Kidney (tissue), 14 donors: ENCODE measurements around the gene GJD2. TPM values are rescaled to one million over a fixed set of nuclear protein-coding genes. Genes with fewer than 3 reads are reported as not detected.

ENCODE experiments used
- DNase-seq, 5 donors: peaks; one replicate each; pipeline ENCODE4 v3.0.0-alpha.2; 2013 to 2020
- FAIRE-seq: peaks from 2 replicates; lab custom pipeline; 2012; peaks lifted over from hg19 to GRCh38; lab: Jason Lieb, UNC
- H3K27ac ChIP-seq, 2 donors: one replicate each; pipeline ENCODE4 v1.7.0; 2013; ENCODE audit warnings: low read depth in 2 of 2, low read length in 2 of 2, inconsistent platforms in 1 of 2
- H3K27me3 ChIP-seq: one replicate; pipeline ENCODE4 v1.7.1; 2013; ENCODE audit warnings: low read length, inconsistent platforms; ENCODE audit not compliant: control insufficient read depth, insufficient read depth
- H3K36me3 ChIP-seq, 3 donors: one replicate each; pipeline versions ENCODE4 v1.7.0 to v1.7.1; 2013; ENCODE audit warnings: low read length in 3 of 3, control low read depth in 1 of 3, inconsistent platforms in 1 of 3; ENCODE audit not compliant: insufficient read depth in 3 of 3, control insufficient read depth in 2 of 3
- H3K4me1 ChIP-seq, 3 donors: one replicate each; pipeline versions ENCODE4 v1.7.0 to v1.7.1; 2013; ENCODE audit warnings: low read length in 3 of 3, inconsistent platforms in 1 of 3, low read depth in 1 of 3; ENCODE audit not compliant: control insufficient read depth in 2 of 3, insufficient read depth in 2 of 3
- H3K4me3 ChIP-seq, 3 donors: one replicate each; pipeline versions ENCODE4 v1.7.0 to v1.8.1; 2013; ENCODE audit warnings: low read length in 3 of 3, control low read depth in 1 of 3, inconsistent platforms in 1 of 3
- H3K9ac ChIP-seq, 3 donors: one replicate each; pipeline versions ENCODE4 v1.7.0 to v1.7.1; 2013; ENCODE audit warnings: low read length in 3 of 3, control low read depth in 1 of 3, inconsistent platforms in 1 of 3
- H3K9me3 ChIP-seq, 3 donors: one replicate each; pipeline versions ENCODE4 v1.7.0 to v1.7.1; 2013; ENCODE audit warnings: low read length in 3 of 3, control low read depth in 1 of 3, inconsistent platforms in 1 of 3; ENCODE audit not compliant: control insufficient read depth in 2 of 3, insufficient read depth in 1 of 3
- CTCF ChIP-seq: IDR thresholded peaks from 3 replicates; pipeline ENCODE4 v1.5.1; 2012; ENCODE audit warnings: mild to moderate bottlenecking, moderate library complexity, borderline replicate concordance; ENCODE audit not compliant: insufficient read depth; ENCODE audit errors: extremely low read depth
- intact Hi-C: fragments of 100-400 bp; cut with DNase I; formaldehyde crosslinking; loops from one replicate; pipeline ENCODE4 v1.11.1; 2022
- polyA plus RNA-seq: library from polyadenylated mRNA; stranded (reverse); fragments of 350-450 nt; fragmentation: Illumina TruSeq; extraction: RNeasy Lipid Tissue Mini Kit (QIAGEN cat#74804); gene quantifications from one replicate; pipeline ENCODE4 v1.2.3, GENCODE V29; 2014; ENCODE audit warnings: low read depth, low replicate concordance; ENCODE audit not compliant: insufficient read depth
- total RNA-seq: library from RNA; stranded (reverse); fragmentation: NEBNext Ultra II Directional; extraction: Animal tissue kit (Norgen Biotek cat#: 25700); gene quantifications from one replicate; pipeline ENCODE4 v1.2.1, GENCODE V29; 2021
- donor health status: control.
- donor health status: control.
- donor health status: control.
- donor health status: control.
- donor health status: control.
- donor health status: DM: yes; HTN: yes; CAD: no.
- donor health status: Normal renal cell carcinoma (clear cell type).

GJD2 gene
- total and polyA plus RNA-seq, 2 donors from 2014 or later: 0.26 TPM; not detected in 1

GRCh38 chr15:34755419-34755773 lies 598 bp upstream of the GJD2 start:
- Histone ChIP-seq H3K27ac (no peak overlapping the region), H3K9me3 (no peaks in the 10 kb centered on the region), H3K9ac (no peak overlapping the region), H3K36me3 (no peaks in the 10 kb centered on the region), H3K4me3 (no peak overlapping the region), H3K4me1 (no peaks in the 10 kb centered on the region), H3K27me3 (peaks cover 27% of the 10 kb centered on the region)
- no peak for TF ChIP-seq CTCF
- DNase-seq (no peak), FAIRE-seq (no peak)
- intact Hi-C loops: no loop called here

GRCh38 chr15:34754171-34754601 lies 612 bp downstream of the GJD2 start:
- no peaks in the 10 kb centered on the region for H3K9me3 ChIP-seq
- H3K9ac ChIP-seq: no peak overlapping the region
- DNase-seq (peak in 2 of 5 donors; percentile 37 to 53), FAIRE-seq (no peak)
- H3K4me3 ChIP-seq: no peak overlapping the region
- peaks cover 27% of the 10 kb centered on the region for H3K27me3 ChIP-seq
- no peaks in the 10 kb centered on the region for H3K4me1 ChIP-seq
- H3K36me3 ChIP-seq: no peaks in the 10 kb centered on the region
- intact Hi-C loops: no loop called here
- no peak for TF ChIP-seq CTCF
- no peak overlapping the region for H3K27ac ChIP-seq

- H3K4me3 ChIP-seq: no peak overlapping the region
- H3K9ac ChIP-seq: no peak overlapping the region
- no peak for TF ChIP-seq CTCF
- no peaks in the 10 kb centered on the region for H3K4me1 ChIP-seq
- H3K27me3 ChIP-seq: peaks cover 27% of the 10 kb centered on the region
- no peak overlapping the region for H3K27ac ChIP-seq
- DNase-seq (peak in 4 of 5 donors; percentile 61 to 91 (median 84)), FAIRE-seq (no peak)
- no peaks in the 10 kb centered on the region for H3K36me3 ChIP-seq
- intact Hi-C loops: no loop called here
- no peaks in the 10 kb centered on the region for H3K9me3 ChIP-seq
Measured at GRCh38 chr15:34753236-34753894, 1.4 kb downstream of the GJD2 start.

- H3K27ac ChIP-seq: no peak overlapping the region
- DNase-seq: no peak
- TF ChIP-seq CTCF: no peak
- no peaks in the 10 kb centered on the region for H3K4me1 ChIP-seq
- H3K9me3 ChIP-seq: no peaks in the 10 kb centered on the region
- intact Hi-C loops: no loop called here
- no peak overlapping the region for H3K4me3 ChIP-seq
- H3K27me3 ChIP-seq: peaks cover 8% of the 10 kb centered on the region
- no peak for FAIRE-seq
- H3K36me3 ChIP-seq: no peaks in the 10 kb centered on the region
- no peak overlapping the region for H3K9ac ChIP-seq
Measured at GRCh38 chr15:34749691-34750090, 5.1 kb downstream of the GJD2 start.
